HEK293T (cell line): ENCODE measurements around the gene WNK2.

Source experiments
- CTCF ChIA-PET: fragments of 350-600 bp; formaldehyde crosslinking; extraction: SDS; loops from one replicate; lab custom pipeline; 2021; ENCODE audit warnings: antibody characterized with exemption, inconsistent platforms; lab: Yijun Ruan, JAX
- POLR2A ChIA-PET: fragments of 350-600 bp; formaldehyde crosslinking; extraction: SDS; loops from one replicate; lab custom pipeline; 2020; ENCODE audit warnings: antibody characterized with exemption, inconsistent platforms; lab: Yijun Ruan, JAX
- DNase-seq: peaks from one replicate; pipeline ENCODE4 v3.0.0; 2012; ENCODE audit warnings: mixed read lengths; ENCODE audit errors: extremely low spot score
- ARNT ChIP-seq: fragments of 450-650 bp; IDR thresholded peaks from 2 replicates; pipeline ENCODE4 v1.6.1; 2017; ENCODE audit warnings: mild to moderate bottlenecking
- BHLHE40 ChIP-seq: fragments of 450-650 bp; IDR thresholded peaks from 2 replicates; pipeline ENCODE4 v1.6.1; 2016; ENCODE audit warnings: mild to moderate bottlenecking, moderate library complexity, borderline replicate concordance
- CTBP1 ChIP-seq: fragments of 450-650 bp; IDR thresholded peaks from 2 replicates; pipeline ENCODE4 v1.6.1; 2016; ENCODE audit warnings: borderline replicate concordance
- ELF4 ChIP-seq: fragments of 450-650 bp; IDR thresholded peaks from 2 replicates; pipeline ENCODE4 v1.6.1; 2017; ENCODE audit warnings: antibody characterized with exemption
- FOXA1 ChIP-seq: fragments of 450-650 bp; IDR thresholded peaks from 2 replicates; pipeline ENCODE4 v1.6.1; 2016; ENCODE audit warnings: mild to moderate bottlenecking
- FOXK2 ChIP-seq: fragments of 450-650 bp; IDR thresholded peaks from 2 replicates; pipeline ENCODE4 v1.6.1; 2016; ENCODE audit warnings: mild to moderate bottlenecking
- FOXM1 ChIP-seq: fragments of 450-650 bp; IDR thresholded peaks from 2 replicates; pipeline ENCODE4 v1.6.1; 2017; ENCODE audit warnings: mild to moderate bottlenecking, borderline replicate concordance
- HDGF ChIP-seq: fragments of 450-650 bp; IDR thresholded peaks from 2 replicates; pipeline ENCODE4 v1.6.1; 2017; ENCODE audit warnings: antibody characterized with exemption, borderline replicate concordance
- L3MBTL2 ChIP-seq: fragments of 450-650 bp; conservative IDR thresholded peaks from 2 replicates; pipeline ENCODE4 v1.6.1; 2016; ENCODE audit warnings: mild to moderate bottlenecking
- LEF1 ChIP-seq: fragments of 450-650 bp; IDR thresholded peaks from 2 replicates; pipeline ENCODE4 v1.6.1; 2017; ENCODE audit warnings: mild to moderate bottlenecking, borderline replicate concordance
- NFRKB ChIP-seq: fragments of 450-650 bp; IDR thresholded peaks from 2 replicates; pipeline ENCODE4 v1.6.1; 2016; ENCODE audit warnings: mild to moderate bottlenecking, moderate library complexity
- SP1 ChIP-seq: fragments of 450-650 bp; IDR thresholded peaks from 2 replicates; pipeline ENCODE4 v1.6.1; 2017
- SUZ12 ChIP-seq: fragments of 450-650 bp; IDR thresholded peaks from 2 replicates; pipeline ENCODE4 v1.6.1; 2016; ENCODE audit warnings: mild to moderate bottlenecking
- TARDBP ChIP-seq: fragments of 450-650 bp; IDR thresholded peaks from 2 replicates; pipeline ENCODE4 v1.6.1; 2016
- ZNF384 ChIP-seq: fragments of 450-650 bp; IDR thresholded peaks from 2 replicates; pipeline ENCODE4 v1.6.1; 2016
- TF ChIP-seq, protein P1 (sequence below): fragments of 450-650 bp; IDR thresholded peaks from 2 replicates; pipeline ENCODE4 v1.6.1; 2016

Gene WNK2

DNA sequence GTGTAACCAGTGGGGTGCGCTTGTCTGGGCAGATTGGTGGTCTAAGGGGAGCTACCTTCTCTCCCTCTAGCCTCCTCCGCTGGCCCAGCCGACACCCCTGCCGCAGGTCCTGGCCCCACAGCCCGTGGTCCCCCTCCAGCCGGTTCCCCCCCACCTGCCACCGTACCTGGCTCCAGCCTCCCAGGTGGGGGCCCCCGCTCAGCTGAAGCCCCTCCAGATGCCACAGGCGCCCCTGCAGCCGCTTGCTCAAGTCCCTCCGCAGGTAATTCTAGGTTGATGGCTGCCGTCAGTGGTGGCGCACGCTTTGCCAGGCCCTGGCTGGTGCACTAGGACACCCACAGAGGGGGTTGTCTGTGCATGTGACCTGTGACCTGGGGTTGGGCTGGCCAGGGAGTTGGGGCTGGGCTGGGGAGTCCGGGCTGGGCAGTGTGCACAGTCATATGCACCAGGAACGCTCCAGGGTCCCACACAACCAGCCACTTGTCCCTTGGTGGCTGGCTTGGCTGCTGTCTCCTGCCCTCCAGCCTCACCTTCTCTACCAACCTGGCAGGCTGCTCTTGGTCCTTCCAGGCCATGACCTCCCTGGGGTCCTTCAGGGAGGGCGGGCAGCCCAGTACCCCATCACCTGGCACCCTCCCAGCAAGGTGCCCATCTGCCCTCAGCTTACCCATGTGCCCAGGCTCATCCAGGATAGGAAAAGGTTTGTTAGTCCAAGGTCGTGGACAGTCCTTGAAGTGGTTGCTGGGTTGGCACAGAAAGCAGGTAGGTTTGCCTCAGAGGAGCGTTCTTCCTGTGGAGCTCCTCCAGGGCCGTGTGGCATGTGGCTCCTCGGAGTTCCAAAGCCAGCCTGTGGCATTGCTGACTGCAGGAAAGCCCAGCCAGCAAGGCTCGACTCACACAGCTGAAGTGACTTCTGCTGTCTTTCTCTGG is 73.2 kb downstream of the WNK2 start:
- ChIA-PET CTCF (no interaction called here), POLR2A (no interaction called here)

DNA sequence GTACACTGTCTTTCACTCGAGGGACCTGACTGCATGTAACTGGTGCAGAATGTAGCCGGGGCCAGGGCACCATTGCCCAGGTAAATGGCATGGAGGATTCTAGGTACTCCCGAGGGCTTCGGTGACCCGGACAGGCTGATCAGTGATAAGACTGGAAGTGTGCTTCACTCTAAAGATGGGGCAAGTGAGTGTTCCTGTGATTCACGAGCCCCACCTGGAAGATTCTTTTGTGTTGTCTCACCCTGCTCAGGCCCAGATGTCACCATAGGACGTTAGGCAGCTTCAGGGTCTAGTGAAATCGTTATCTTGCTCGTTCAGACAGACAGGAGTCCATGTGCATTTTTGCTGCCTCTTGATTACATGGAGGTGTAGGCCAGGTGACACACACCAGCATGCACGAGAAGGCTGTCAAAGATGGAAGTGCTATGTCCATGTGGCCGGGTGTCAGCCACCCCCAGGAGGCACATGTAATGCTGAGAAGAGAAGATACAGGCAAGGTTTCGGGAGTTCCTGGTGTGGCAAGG is 73.9 kb downstream of the WNK2 start:
- ChIA-PET POLR2A (no interaction called here), CTCF (no interaction called here)
- DNase-seq: no peak
- TF ChIP-seq FOXK2: no peak

More for the DNA sequence above, 73.2 kb downstream of the WNK2 start:
- no peak for TF ChIP-seq ARNT
- no peak for TF ChIP-seq ELF4
- no peak for TF ChIP-seq L3MBTL2
- TF ChIP-seq, protein P1, sequence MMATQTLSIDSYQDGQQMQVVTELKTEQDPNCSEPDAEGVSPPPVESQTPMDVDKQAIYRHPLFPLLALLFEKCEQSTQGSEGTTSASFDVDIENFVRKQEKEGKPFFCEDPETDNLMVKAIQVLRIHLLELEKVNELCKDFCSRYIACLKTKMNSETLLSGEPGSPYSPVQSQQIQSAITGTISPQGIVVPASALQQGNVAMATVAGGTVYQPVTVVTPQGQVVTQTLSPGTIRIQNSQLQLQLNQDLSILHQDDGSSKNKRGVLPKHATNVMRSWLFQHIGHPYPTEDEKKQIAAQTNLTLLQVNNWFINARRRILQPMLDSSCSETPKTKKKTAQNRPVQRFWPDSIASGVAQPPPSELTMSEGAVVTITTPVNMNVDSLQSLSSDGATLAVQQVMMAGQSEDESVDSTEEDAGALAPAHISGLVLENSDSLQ: no peak
- TF ChIP-seq HDGF: no peak
- DNase-seq: no peak

DNA sequence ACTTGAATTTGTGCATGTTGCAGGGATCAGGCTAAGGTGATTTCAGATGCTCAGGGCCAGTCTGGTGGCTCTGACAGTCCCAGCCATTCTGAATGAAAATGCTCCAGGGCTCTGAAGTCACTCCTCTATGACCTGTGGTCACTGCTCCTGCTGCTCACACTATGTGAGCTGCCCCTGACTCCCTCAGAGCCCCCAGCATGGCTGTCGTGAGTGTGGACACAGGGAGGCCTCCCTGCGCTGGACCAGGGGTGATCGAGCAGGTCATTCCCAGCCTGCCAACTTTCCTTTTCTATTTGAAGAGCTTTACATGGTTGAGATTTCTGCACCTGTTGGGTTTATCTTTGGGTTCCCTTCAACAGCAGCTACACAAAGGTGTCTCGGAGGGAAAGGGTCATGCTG is 74.5 kb downstream of the WNK2 start:
- CTCF ChIA-PET: interaction anchor here (0.6 kb wide), 1 partner anchor 44 kb away, joined by 5 read pairs; no protein-coding TSS in a partner anchor

DNA sequence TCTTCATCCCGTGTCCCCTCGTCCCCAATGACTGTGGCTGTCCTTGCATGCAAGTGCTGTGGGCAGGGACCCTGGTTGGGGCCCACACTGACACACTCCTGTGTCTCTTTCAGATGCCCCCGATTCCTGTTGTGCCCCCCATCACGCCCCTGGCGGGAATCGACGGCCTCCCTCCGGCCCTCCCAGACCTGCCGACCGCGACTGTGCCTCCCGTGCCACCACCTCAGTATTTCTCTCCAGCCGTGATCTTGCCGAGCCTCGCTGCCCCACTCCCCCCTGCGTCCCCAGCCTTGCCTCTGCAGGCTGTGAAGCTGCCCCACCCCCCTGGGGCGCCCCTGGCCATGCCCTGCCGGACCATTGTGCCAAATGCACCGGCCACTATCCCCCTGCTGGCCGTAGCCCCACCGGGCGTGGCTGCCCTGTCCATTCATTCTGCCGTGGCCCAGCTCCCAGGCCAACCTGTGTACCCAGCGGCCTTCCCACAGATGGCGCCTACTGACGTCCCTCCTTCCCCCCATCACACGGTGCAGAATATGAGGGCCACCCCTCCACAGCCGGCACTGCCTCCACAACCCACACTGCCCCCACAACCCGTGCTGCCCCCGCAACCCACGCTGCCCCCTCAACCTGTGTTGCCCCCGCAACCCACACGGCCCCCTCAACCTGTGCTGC is 75.0 kb downstream of the WNK2 start:
- TF ChIP-seq LEF1: no peak
- no peak for TF ChIP-seq CTBP1
- no peak for TF ChIP-seq ZNF384
- no peak for DNase-seq
- CTCF ChIA-PET: interaction anchor here (0.6 kb wide), 1 partner anchor 44 kb away, joined by 5 read pairs; no protein-coding TSS in a partner anchor
- POLR2A ChIA-PET: no interaction called here

More for the DNA sequence above, 74.5 kb downstream of the WNK2 start:
- no peak for DNase-seq
- POLR2A ChIA-PET: no interaction called here
- TF ChIP-seq SP1: no peak
- TF ChIP-seq FOXM1: no peak
- TF ChIP-seq FOXK2: no peak
- TF ChIP-seq, protein P1: no peak
- TF ChIP-seq CTBP1: no peak
- TF ChIP-seq BHLHE40: no peak
- no peak for TF ChIP-seq ZNF384
- TF ChIP-seq NFRKB: no peak
- no peak for TF ChIP-seq FOXA1
- no peak for TF ChIP-seq L3MBTL2
- TF ChIP-seq LEF1: no peak
- TF ChIP-seq ELF4: no peak
- TF ChIP-seq SUZ12: no peak
- TF ChIP-seq HDGF: no peak
- no peak for TF ChIP-seq TARDBP

DNA sequence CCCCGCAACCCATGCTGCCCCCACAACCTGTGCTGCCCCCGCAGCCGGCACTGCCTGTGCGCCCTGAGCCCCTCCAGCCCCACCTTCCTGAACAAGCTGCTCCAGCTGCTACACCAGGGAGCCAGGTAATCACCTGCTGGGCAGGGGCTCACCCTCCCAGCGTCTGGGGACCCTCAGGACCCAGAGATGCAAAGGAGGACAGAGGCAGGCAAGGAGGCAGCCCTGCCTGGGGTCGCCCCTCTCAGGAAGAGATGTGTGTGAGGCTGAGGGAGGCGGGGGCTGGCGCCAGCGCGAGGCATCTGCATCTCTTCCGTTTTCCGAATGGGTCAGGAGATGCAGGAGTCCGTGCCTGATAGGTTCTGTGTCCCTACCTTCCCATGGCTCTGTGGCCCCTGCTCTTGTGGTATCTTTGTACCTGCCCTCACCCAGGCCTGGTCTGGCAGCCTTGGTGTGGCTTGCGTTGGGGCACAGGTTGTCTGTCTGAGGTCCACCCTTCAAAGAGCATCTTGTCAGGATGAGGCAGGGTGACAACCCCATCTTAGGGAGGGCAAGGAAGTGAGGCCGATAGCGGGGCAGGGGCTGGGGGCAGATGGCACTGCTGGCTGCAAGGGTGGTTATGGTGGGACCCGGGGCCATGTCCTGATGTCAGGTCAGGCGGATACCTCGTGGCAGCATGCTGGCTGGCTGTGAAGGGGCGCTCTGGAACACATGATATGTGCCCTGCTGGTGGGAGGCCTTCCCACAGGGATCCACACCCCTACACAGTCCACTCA is 75.7 kb downstream of the WNK2 start:
- DNase-seq: no peak
- TF ChIP-seq ELF4: no peak
- TF ChIP-seq HDGF: no peak
- TF ChIP-seq FOXA1: no peak
- no peak for TF ChIP-seq FOXK2
- TF ChIP-seq ZNF384: no peak
- TF ChIP-seq L3MBTL2: no peak
- TF ChIP-seq ARNT: no peak
- TF ChIP-seq, protein P1: no peak
- no peak for TF ChIP-seq BHLHE40
- TF ChIP-seq CTBP1: no peak
- ChIA-PET CTCF (no interaction called here), POLR2A (no interaction called here)
